ENCODE measurements around the gene MAP2. TPM values are rescaled to one million over a fixed set of nuclear protein-coding genes. Genes with fewer than 3 reads are reported as not detected.

The MAP2 gene
- total RNA-seq, 4 donors from 2014 or later, result 2.0 to 6.4 (median 2.7) TPM

DNA sequence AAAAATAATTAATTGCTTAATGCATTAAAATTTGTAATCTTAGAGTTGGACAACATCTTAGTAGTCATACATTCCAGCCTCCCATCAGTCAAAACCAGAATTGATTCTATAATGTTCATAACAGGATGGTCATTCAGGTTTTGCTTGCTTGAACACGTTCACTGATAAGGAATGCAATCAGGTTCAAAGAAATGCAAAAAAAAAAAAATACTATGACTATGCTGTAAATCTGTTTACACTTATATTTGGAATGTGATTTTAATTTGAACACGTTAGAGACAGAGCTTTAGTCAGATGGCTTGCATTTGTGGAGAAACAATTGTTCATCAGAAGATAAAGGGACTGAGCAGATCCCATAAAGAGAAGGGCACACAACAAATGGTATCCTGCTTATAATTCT is 216.5 kb downstream of the MAP2 start:
- no peak for TF ChIP-seq POLR2AphosphoS5 (IDR thresholded peaks at IDR 0.05)
- TF ChIP-seq EP300 (IDR thresholded peaks at IDR 0.05; ENCODE audit: low read depth), result no peak
- no peak for TF ChIP-seq POLR2A (IDR thresholded peaks at IDR 0.05)
- TF ChIP-seq, protein P1, sequence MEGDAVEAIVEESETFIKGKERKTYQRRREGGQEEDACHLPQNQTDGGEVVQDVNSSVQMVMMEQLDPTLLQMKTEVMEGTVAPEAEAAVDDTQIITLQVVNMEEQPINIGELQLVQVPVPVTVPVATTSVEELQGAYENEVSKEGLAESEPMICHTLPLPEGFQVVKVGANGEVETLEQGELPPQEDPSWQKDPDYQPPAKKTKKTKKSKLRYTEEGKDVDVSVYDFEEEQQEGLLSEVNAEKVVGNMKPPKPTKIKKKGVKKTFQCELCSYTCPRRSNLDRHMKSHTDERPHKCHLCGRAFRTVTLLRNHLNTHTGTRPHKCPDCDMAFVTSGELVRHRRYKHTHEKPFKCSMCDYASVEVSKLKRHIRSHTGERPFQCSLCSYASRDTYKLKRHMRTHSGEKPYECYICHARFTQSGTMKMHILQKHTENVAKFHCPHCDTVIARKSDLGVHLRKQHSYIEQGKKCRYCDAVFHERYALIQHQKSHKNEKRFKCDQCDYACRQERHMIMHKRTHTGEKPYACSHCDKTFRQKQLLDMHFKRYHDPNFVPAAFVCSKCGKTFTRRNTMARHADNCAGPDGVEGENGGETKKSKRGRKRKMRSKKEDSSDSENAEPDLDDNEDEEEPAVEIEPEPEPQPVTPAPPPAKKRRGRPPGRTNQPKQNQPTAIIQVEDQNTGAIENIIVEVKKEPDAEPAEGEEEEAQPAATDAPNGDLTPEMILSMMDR (IDR thresholded peaks at IDR 0.05), result no peak
- Histone ChIP-seq H3K27ac (no peak overlapping the region), H3K9me3 (no peaks in the 10 kb centered on the region), H3K27me3 (no peaks in the 10 kb centered on the region), H3K36me3 (no peaks in the 10 kb centered on the region), H3K4me1 (no peaks in the 10 kb centered on the region), H3K4me3 (no peak overlapping the region)
- whole genome bisulfite sequencing, 2 donors (ENCODE audit: low coverage in 1 of 2), result 34 to 35% methylated on average over 2 of the region's 2 CpGs
- intact Hi-C loops (cut with DNase I; ENCODE audit: low total_unique reads), result no loop called here
- in situ Hi-C loops (cut with MboI; ENCODE audit: low pct_ligation_motif_present in 1 of 4, low pct_unique_long_range_greater_than_20kb in 1 of 4, low sequenced_read_pairs in 3 of 4), result no loop called here
- DNase-seq, result no peak

DNA sequence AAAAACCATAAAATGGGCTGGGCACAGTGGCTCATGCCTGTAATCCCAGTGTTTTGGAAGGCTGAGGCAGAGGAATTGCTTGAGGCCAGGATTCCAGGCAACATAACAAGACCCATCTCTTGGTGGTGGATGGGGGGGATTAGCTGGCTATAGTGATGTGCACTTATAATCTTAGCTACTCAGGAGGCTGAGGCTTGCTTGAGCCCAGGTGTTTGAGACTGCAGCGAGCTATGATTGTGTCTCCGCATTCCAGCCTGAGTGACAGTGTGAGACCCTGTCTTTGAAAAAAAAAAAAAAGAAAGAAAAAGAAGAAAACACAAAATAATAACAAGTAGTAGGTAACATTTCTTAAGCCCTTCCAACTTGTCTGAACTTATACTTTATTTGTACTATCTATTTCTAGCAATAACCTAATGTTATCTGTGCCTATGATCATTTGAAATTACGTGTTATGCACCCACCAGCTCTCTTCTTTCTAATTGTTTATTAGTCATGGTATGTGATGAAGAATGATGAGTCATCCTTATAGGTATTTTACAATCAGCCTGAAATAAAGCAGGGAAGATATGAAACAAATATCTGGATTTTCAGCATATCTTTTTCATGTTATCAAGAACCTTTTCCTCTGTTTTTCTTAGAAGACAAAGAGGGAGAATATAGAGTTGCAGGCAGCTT is 218.4 kb downstream of the MAP2 start:
- WGBS, 2 donors (ENCODE audit: low coverage in 1 of 2), result 63 to 67% methylated on average over 2 to 3 of the region's 3 CpGs
- in situ Hi-C loops (cut with MboI; ENCODE audit: low pct_ligation_motif_present in 1 of 4, low pct_unique_long_range_greater_than_20kb in 1 of 4, low sequenced_read_pairs in 3 of 4), result no loop called here

DNA sequence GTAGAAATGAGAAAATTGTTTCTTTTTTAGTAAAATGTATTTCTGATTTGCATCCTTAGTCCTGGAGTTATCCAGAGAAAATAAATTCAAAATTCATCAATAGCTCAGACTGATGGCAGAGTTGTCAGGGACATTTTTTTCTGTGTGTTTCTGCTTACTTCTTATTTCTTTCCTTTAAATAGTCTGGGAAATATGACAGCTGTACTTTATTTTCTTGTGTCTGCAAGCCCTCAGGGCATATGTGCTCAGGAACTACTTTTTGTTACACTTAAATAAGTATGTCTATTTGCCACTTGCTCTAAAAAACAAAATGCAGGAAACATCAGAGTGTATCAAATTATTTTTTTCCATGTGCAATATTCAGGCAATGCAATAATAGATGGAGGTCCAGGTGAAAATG is 221.0 kb downstream of the MAP2 start:
- DNase-seq, result no peak
- no peaks in the 10 kb centered on the region for H3K27me3 ChIP-seq
- intact Hi-C loops (cut with DNase I; ENCODE audit: low total_unique reads), result no loop called here

More for the DNA sequence above, 218.4 kb downstream of the MAP2 start:
- no peaks in the 10 kb centered on the region for H3K4me1 ChIP-seq
- H3K27me3 ChIP-seq, result no peaks in the 10 kb centered on the region
- DNase-seq, result no peak
- TF ChIP-seq, protein P1 (IDR thresholded peaks at IDR 0.05), result no peak
- no peak for TF ChIP-seq EP300 (IDR thresholded peaks at IDR 0.05; ENCODE audit: low read depth)
- H3K36me3 ChIP-seq, result no peaks in the 10 kb centered on the region
- intact Hi-C loops (cut with DNase I; ENCODE audit: low total_unique reads), result no loop called here
- H3K27ac ChIP-seq, result no peak overlapping the region
- no peaks in the 10 kb centered on the region for H3K9me3 ChIP-seq
- H3K4me3 ChIP-seq, result no peak overlapping the region

DNA sequence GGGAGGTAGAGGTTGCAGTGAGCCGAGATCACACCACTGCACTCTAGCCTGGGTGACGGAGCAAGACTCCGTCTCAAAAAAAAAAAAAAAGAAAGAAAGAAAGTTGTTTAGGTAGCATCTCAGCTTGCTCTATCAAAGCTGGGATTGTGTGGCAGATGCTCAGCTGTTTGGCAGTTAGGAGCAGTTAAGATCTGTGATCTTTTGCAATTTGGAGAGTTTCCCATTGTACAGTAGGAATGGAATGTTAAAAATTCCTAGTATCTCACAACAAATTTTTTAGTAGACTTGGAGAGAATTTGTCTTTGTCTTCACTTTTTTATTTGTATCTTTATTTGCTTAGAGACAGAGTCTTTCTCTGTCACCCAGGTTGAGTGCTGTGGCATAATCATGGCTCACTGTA is 224.9 kb downstream of the MAP2 start:
- no peaks in the 10 kb centered on the region for H3K9me3 ChIP-seq
- H3K27ac ChIP-seq, result no peak overlapping the region
- 57 to 72% methylated on average over 2 to 3 of the region's 3 CpGs for WGBS, 2 donors (ENCODE audit: low coverage in 1 of 2)
- no peaks in the 10 kb centered on the region for H3K4me1 ChIP-seq
- H3K36me3 ChIP-seq, result no peaks in the 10 kb centered on the region
- no peaks in the 10 kb centered on the region for H3K27me3 ChIP-seq
- H3K4me3 ChIP-seq, result no peak overlapping the region
- no peak for TF ChIP-seq EP300 (IDR thresholded peaks at IDR 0.05; ENCODE audit: low read depth)
- TF ChIP-seq POLR2A (IDR thresholded peaks at IDR 0.05), result no peak
- TF ChIP-seq POLR2AphosphoS5 (IDR thresholded peaks at IDR 0.05), result no peak
- TF ChIP-seq, protein P1 (IDR thresholded peaks at IDR 0.05), result no peak
- intact Hi-C loops (cut with DNase I; ENCODE audit: low total_unique reads) (no loop called here), in situ Hi-C loops (cut with MboI; ENCODE audit: low pct_ligation_motif_present in 1 of 4, low pct_unique_long_range_greater_than_20kb in 1 of 4, low sequenced_read_pairs in 3 of 4) (no loop called here)
- DNase-seq, result no peak

More for the DNA sequence above, 221.0 kb downstream of the MAP2 start:
- H3K4me3 ChIP-seq, result no peak overlapping the region
- no peaks in the 10 kb centered on the region for H3K9me3 ChIP-seq
- in situ Hi-C loops (cut with MboI; ENCODE audit: low pct_ligation_motif_present in 1 of 4, low pct_unique_long_range_greater_than_20kb in 1 of 4, low sequenced_read_pairs in 3 of 4), result no loop called here
- H3K36me3 ChIP-seq, result no peaks in the 10 kb centered on the region
- TF ChIP-seq, protein P1 (IDR thresholded peaks at IDR 0.05), result no peak
- TF ChIP-seq POLR2A (IDR thresholded peaks at IDR 0.05) (no peak), POLR2AphosphoS5 (IDR thresholded peaks at IDR 0.05) (no peak), EP300 (IDR thresholded peaks at IDR 0.05; ENCODE audit: low read depth) (no peak)
- no peaks in the 10 kb centered on the region for H3K4me1 ChIP-seq
- no peak overlapping the region for H3K27ac ChIP-seq

All from transverse colon (tissue), 4 donors.